ENCODE results near the gene SOCS6.
A peak's percentile ranks its signal among the peaks of the same experiment; 100 is the strongest.
"Not testable (repeated sequence)": the region's sequence is repeated elsewhere in the genome, so short reads cannot be mapped to it uniquely, and the experiment has no call there.

The SOCS6 gene

DNA sequence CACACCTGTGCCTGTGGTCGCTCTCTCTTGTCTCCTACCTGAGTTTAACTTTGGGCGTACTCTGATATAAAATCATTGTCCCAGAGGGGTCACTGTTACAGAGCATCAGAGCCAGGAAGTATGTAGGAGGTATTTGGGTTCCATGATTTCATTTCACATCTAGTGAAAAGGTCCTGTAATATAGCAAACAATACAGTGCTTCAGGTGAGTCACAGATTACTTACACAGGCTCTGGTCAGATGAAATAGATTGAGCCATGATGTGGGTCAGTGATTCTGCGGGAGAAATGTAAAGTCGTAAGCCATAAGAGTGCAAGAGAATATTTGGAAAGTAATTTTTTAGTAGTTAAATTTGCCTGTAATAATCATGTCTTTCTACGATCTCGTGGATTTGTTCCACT, 70.2 kb downstream of the SOCS6 start:
- no peak for DNase-seq (ENCODE audit: low spot score)

DNA sequence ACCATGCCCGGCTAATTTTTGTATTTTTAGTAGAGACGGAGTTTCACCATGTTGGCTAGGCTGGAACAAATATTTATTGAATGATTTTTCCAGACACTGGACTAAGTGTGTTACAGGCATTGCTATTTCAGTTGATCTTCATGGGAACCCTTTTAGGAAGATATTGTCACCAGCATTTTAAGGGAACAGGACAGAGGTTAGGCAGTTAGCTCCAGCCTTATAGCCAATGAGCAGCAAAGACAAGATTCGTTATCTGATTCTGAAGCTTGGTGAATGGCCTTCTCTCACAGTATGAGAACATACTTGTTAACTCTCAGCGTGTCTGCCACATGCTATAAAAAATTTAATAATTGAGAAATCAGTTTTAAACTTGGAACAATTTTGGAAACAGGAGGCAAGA, 73.4 kb downstream of the SOCS6 start:
- DNase-seq (ENCODE audit: low spot score): no peak

DNA sequence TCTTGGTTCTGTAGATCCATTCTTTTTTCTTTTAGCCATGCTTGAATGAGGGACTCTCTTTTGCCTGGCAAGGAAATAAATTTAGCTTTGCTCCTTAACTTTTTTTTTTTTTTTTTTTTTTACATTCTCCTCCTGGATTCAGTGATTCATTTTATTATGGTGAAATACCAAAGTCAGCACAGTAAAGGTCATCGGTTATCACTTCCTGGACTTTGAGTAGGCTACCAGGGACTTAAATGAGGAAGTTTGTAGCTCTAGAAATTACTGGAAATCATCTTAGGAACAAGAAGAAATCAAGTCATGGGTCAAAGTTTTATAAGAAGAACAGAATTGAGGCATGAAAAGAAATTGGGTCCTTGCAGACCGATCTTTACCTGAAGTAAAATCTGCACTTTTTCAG, 75.0 kb downstream of the SOCS6 start:
- DNase-seq (ENCODE audit: low spot score): no peak

DNA sequence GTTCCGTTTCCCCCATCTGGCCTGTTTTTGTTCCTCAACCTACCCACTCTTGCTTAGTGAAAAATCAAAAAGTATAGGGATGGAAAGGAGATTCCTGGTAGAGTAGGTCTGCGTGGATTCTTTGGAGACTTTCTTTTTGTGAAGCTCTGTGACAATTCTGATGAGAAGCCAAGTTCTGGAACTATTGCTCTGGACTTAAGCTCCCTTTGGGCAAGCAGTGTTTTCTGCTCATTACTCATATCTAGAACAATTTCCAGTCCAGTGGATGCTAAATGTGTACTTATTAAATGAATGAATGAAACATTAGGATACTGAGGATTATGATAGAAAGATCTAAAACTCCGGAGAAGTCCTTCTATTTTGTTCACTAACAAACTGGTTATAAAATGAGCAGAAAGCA, 76.5 kb downstream of the SOCS6 start:
- no peak for DNase-seq (ENCODE audit: low spot score)

DNA sequence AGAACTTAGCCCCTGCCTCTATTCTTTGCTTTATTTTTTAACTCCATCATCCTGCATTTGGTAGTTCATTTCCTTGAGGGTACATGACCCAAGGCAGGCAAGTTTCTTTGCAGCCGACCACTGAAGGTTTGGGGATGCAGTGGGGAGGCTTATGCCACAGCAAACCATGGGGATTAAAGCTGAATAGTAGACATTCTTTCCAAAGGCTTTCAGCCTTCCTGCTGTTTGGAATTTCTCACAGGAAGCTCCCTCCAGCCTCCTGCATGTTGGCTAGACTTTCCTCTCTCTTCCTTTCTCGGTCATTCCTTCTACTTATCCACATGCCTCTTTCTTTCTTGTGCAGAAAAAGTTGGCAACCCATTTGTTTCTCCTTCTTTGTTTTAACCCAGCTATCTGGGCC, 77.3 kb downstream of the SOCS6 start:
- DNase-seq (ENCODE audit: low spot score): no peak

DNA sequence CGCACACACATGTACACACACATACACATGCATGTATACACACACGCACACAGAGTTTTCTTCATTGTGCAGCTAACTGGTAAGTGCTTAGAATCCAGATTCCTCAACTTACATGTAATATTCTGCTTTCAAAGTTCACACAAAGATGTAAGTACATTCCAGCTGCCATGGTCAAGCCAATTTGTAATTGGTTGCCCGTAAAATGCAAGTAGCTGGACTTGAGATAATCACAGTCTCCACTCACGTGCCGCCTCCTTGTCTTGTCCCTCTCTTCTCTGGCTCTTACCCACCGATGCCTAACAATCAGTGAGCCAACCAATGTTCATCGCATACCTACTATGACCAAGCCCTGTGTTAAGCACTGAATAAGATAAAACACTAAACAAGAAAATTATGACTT, 77.8 kb downstream of the SOCS6 start:
- DNase-seq (ENCODE audit: low spot score): no peak

DNA sequence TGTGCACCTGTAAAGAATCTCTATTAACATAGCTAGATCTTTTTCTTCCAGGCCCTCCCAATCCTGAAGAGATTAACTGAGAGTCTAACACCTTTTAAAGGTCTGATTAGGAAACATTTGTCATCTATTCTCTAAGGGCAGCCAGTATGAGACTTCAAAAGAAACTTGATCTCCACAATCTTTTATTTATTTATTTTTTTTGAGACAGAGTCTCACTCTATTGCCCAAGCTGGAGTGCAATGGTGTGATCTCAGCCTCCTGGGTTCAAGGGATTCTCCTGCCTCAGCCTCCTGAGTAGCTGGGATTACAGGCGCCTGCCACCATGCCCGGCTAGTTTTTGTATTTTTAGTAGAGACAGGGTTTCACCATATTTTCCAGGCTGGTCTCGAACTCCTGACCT, 78.5 kb downstream of the SOCS6 start:
- DNase-seq (ENCODE audit: low spot score): not testable (repeated sequence)

DNA sequence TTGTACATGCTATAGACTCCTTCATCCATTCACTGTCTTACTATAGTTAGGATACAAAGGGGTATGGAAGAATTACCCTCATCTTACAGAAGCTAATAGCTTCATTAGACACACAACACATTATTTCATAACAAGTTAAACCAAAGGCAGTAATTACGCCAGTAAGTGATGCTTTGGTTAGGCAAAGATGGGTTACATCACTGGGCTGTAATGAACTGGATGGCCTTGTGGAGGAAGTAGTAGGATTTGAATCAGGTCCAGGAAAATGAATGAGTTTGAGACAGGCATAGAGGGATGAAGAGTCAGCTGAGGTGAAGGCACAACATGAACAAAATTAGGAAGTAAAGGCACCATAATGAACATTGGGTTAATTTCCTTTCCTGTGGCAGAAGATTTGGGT, 80.1 kb downstream of the SOCS6 start:
- no peak for DNase-seq (ENCODE audit: low spot score)

DNA sequence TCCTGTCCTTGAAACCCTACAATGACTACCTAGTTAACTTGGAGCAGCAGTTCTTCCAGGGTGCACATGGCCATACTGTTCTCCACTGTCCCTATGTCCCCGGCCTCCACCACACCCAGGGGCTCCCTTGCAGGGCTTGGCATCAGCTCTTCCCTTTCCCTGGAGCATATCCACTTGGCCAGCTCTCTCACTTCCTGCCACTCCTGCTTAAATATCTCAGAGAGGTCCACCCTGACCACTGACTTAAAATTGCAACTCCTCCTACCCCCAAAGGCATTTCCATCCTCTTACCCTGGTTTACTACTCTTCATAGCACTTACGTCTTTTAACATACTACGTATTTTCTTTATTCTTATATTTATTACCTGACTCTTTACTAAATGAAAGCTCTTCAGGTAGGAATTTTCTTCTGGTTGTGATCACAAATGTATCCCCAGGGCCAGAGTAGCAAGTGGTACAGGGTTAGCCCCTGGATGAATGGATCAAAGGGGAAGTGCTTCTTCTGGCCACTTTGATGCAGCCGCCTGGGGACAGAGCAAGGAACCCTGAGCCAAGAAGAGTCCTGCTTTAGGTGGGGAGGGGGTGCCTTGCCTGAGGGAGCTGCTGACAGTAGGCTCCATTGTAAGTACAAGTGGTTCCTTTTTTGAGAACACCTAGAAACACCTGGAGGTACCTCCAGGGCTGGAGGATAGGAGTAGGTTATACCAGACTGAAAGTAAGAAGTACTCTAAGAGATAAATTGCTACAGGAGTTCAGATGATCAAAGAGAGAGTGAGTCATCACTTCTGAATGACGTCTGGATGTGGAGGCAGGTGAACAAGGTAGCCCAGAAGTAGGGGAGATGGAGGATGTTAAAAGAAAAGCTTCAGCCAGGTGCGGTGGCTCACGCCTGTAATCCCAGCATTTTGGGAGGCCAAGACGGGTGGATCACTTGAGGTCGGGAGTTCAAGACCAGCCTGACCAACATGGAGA, 82.2 kb downstream of the SOCS6 start:
- no peak for DNase-seq (ENCODE audit: low spot score)

DNA sequence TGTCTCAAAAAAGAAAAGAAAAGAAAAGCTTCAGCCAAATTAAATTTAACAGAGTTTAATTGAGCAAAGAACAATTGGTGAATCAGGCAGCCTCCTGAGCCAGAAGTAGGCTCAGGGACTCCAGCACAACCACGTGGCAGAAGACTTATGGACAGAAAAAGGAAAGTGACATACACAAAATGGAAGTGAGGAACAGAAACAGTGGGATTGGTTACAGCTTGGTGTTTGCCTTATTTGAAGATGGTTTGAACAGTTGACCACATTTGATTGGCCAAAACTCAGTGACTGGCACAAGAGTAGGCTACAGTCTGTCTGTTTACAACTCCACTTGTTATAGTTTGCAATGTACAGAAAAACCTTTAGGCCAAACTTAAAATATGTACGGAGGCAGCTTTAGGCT, 83.1 kb downstream of the SOCS6 start:
- no peak for DNase-seq (ENCODE audit: low spot score)

DNA sequence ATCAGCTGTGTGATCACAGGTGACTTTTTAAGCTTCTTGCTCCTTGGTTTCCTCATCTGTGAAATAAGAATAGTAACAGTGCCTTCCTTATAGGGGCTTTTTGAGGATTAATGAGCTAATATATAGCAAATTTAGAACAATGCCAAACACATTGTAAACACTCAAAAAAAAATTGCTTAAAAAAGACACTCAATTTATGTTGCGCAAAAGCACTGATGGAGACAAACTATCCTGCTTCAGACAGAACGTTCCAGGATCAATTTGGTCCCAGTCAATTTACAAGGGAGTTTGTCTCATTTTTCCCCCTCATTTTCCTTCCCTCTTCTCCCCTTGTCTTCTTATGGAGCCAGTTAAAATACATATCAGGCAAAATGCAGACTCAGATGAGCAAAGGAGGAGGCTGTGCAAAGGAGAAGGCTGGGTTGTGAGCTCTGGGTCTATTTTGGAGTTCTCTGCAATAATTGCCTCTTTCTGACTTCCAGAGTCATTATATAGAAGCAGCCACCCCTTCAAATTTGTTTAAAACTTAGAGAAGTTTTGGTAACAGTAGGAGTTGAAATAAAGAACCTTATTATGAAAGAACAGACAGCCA, 83.7 kb downstream of the SOCS6 start:
- DNase-seq (ENCODE audit: low spot score): no peak

DNA sequence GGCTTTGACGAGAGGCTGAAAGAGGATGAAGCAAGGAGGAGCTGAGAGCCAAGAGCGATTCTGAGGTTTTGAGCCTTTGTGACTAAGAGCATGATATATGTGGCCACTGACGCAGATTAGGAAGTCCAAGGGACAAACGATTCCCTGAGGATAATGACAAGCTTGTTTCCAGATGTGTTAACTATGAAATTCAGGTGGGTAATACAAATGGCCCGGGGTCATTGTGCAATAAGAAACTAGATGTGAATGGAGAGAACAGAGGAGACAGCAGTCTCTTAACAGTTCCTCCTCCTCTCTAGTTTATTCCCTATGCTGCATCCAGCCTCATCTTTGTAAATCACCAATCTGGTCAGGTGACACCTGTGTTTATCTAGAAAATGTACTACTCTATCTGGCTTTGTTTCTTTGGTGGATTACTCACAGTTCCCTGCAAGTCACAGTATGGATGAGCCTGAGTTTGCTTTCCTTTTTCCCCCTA, 84.2 kb downstream of the SOCS6 start:
- peak; percentile 66 for DNase-seq (ENCODE audit: low spot score)

DNA sequence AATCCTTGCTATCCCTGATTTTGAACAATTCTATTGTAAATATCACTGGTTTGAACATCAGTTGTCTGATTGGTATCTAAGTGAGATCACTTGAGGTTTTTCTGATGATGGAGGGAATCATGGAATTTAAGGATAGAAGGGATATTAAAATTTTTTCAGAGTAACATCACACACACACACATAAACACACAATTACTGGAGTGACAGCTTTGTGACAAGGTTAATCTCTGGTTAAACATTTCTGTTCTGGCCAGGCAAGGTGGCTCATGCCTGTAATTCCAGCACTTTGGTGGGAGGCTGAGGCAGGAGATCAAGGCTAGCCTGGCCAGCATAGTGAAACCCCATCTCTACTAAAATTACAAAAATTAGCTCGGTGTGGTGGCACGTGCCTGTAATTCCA, 85.3 kb downstream of the SOCS6 start:
- no peak for DNase-seq (ENCODE audit: low spot score)

DNA sequence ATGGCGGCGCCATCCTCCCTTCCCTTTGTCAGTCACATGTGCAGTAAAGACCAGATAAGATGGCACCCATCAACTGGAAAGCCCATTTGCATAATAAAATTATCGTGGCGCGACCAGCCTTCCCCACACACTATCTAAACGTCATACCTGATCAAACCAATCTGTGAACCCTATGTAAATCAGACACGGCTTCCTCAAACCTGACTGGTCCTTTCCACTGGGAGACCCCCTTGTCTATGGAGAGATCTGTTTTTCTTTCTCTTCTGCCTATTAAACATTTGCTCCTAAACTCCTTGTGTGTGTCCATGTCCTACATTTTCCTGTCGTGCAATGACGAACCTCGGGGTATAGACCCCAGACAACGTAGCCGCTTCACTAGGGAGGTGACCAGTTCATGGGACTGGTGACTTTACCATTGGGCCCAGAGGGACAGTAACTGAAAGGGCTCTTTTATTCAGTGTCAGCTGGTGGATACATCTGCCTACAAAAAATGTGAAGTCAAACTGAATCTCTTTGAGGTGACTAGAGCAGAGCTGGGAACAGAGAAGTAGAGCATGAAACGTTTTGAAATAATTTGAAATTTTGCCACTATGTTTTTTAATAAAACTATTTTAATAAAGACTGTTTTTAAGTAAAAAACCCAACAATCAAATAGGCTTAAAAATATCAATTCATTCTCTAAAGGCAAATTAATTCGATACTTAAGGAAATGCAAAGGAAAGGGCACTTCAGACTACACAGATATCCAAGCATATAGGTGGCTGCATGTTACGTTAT, 87.5 kb downstream of the SOCS6 start:
- no peak for DNase-seq (ENCODE audit: low spot score)

DNA sequence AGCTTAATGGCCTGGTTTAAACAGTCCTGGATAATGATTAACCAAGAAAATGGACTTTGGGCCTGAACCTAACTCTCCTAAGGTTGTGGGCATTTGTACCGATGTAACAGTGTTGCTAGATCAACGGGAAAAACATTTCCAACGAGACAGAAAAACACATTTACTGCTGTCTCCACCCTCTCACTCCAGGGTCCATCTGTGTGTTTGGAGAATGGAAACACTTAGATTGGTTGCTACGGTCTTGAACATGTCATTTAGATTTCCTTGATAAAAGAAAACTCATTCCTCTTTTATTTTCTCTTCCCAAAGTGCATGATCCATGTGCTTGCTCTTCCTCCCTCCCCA, 88.0 kb downstream of the SOCS6 start:
- no peak for DNase-seq (ENCODE audit: low spot score)

DNA sequence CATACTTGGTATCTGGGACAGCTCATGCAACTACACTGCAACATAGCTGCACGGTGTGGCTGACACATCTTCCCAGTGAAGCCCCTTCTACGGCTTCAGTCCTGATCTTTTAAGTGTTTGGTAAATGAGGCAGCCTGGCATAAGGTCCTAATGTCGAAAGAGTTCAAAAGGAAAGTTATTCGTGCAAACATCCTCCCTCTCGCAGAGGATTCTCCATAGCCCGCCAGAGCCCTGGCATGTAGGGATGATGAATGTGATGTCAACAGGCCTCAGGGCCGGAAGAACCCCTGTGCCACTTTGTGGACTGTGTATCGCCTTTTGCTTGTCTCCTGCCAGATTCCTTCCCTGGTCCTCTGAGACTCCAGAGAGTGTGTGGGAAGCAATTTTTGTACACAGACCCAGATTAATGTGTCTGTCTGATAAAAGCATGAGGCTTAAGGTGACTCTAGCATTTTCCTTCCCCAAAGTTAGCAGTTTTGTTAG, 88.5 kb downstream of the SOCS6 start:
- DNase-seq (ENCODE audit: low spot score): peak; percentile 27

DNA sequence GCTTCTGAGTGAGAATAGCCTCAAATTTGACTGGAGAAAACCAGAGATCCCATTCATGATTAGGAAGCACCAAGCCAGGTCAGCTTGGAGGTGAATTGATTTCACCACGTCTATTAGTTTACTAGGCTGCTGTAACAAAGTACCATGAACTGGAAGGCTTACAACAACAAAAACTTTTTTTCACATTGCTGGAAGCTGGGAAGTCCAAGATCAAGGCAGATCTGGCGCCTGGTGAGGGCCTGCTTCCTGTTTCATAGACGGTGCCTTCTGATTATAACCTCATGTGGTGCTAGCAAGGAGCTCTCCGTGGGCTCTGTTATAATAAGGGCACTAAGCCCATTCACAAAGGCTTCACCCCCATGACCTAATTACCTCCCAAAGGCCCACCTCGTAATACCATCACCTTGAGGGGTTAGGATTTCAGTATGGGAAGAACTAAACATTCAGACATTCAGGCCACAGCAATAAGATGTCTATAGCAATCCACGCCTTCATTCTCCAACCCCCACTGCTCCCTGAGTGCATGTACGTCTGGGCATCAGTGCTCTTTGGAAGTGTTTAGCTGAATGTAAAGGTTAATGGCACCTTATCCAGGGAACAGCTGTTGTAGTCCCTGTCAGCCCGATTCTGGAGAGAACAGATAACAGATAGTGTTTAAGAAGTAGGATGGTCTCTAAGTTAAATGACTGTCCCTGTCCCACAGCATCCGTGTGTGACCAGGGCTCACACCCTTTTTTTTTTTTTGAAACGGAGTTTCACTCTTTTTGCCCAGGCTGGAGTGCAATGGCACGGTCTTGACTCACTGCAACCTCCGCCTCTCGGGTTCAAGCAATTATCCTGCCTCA, 89.2 kb downstream of the SOCS6 start:
- no peak for DNase-seq (ENCODE audit: low spot score)
